ENCODE results near the gene PWWP2A.

GRCh38 chr5:160042671-160043070, 76.6 kb downstream of the PWWP2A start:
- TF ChIP-seq, protein P1, sequence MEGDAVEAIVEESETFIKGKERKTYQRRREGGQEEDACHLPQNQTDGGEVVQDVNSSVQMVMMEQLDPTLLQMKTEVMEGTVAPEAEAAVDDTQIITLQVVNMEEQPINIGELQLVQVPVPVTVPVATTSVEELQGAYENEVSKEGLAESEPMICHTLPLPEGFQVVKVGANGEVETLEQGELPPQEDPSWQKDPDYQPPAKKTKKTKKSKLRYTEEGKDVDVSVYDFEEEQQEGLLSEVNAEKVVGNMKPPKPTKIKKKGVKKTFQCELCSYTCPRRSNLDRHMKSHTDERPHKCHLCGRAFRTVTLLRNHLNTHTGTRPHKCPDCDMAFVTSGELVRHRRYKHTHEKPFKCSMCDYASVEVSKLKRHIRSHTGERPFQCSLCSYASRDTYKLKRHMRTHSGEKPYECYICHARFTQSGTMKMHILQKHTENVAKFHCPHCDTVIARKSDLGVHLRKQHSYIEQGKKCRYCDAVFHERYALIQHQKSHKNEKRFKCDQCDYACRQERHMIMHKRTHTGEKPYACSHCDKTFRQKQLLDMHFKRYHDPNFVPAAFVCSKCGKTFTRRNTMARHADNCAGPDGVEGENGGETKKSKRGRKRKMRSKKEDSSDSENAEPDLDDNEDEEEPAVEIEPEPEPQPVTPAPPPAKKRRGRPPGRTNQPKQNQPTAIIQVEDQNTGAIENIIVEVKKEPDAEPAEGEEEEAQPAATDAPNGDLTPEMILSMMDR (conservative IDR thresholded peaks at IDR 0.05 in 1 of 2, IDR thresholded peaks at IDR 0.05 in 1 of 2; ENCODE audit: extremely low read depth in 1 of 2, insufficient read depth in 1 of 2, low read depth in 1 of 2, low read length in 2 of 2), result no peak
- no peak for TF ChIP-seq EZH2 (IDR thresholded peaks at IDR 0.05; ENCODE audit: borderline replicate concordance, low read length)

Measured in mammary epithelial cell (primary cell).